HEK293 (cell line): ENCODE data around the gene MCOLN1.

Source experiments
- BCL11B ChIP-seq: fragments of 450-650 bp; formaldehyde crosslinking; IDR thresholded peaks from 2 replicates; pipeline ENCODE4 v1.5.1; 2016; ENCODE audit warnings: low read depth, missing biosample characterization, missing genetic modification characterization
- HOXC10 ChIP-seq: sonication (generic); formaldehyde crosslinking; IDR thresholded peaks from 2 replicates; pipeline ENCODE4 v1.8.1; 2023; ENCODE audit warnings: mild to moderate bottlenecking, missing genetic modification reagents
- MYNN ChIP-seq: fragments of 450-650 bp; formaldehyde crosslinking; IDR thresholded peaks from 2 replicates; pipeline ENCODE4 v1.5.1; 2016; ENCODE audit warnings: missing biosample characterization, missing genetic modification characterization, borderline replicate concordance
- PRDM2 ChIP-seq: fragments of 450-650 bp; formaldehyde crosslinking; IDR thresholded peaks from 2 replicates; pipeline ENCODE4 v1.5.1; 2016; ENCODE audit warnings: missing biosample characterization, missing genetic modification characterization, borderline replicate concordance
- SCRT2 ChIP-seq: fragments of 450-650 bp; formaldehyde crosslinking; IDR thresholded peaks from 2 replicates; pipeline ENCODE4 v1.5.1; 2016; ENCODE audit warnings: missing biosample characterization, missing genetic modification characterization
- ZBTB10 ChIP-seq: fragments of 450-650 bp; formaldehyde crosslinking; IDR thresholded peaks from 2 replicates; pipeline ENCODE4 v1.5.1; 2016; ENCODE audit warnings: missing biosample characterization, missing genetic modification characterization
- ZBTB17 ChIP-seq: fragments of 450-650 bp; formaldehyde crosslinking; IDR thresholded peaks from 2 replicates; pipeline ENCODE4 v1.5.1; 2016; ENCODE audit warnings: missing biosample characterization, missing genetic modification characterization
- ZBTB26 ChIP-seq: fragments of 450-650 bp; formaldehyde crosslinking; optimal IDR thresholded peaks from 2 replicates; pipeline ENCODE3; 2016; ENCODE audit warnings: missing biosample characterization, mild to moderate bottlenecking, missing genetic modification characterization
- ZBTB8A ChIP-seq: fragments of 450-650 bp; formaldehyde crosslinking; IDR thresholded peaks from 2 replicates; pipeline ENCODE4 v1.5.1; 2016; ENCODE audit warnings: missing biosample characterization, missing genetic modification characterization
- ZNF114 ChIP-seq: fragments of 450-650 bp; formaldehyde crosslinking; IDR thresholded peaks from 2 replicates; pipeline ENCODE4 v1.5.0; 2017; ENCODE audit warnings: missing biosample characterization, missing genetic modification characterization
- ZNF133 ChIP-seq: fragments of 450-650 bp; formaldehyde crosslinking; IDR thresholded peaks from 2 replicates; pipeline ENCODE4 v1.5.1; 2016; ENCODE audit warnings: missing biosample characterization, missing genetic modification characterization
- ZNF2 ChIP-seq: fragments of 450-650 bp; formaldehyde crosslinking; IDR thresholded peaks from 2 replicates; pipeline ENCODE4 v1.5.1; 2016; ENCODE audit warnings: missing biosample characterization, missing genetic modification characterization
- ZNF266 ChIP-seq: fragments of 450-650 bp; formaldehyde crosslinking; IDR thresholded peaks from 2 replicates; pipeline ENCODE4 v1.5.1; 2016; ENCODE audit warnings: missing biosample characterization, missing genetic modification characterization, low read depth
- ZNF280D ChIP-seq: fragments of 450-650 bp; formaldehyde crosslinking; IDR thresholded peaks from 2 replicates; pipeline ENCODE4 v1.5.1; 2016; ENCODE audit warnings: missing biosample characterization, missing genetic modification characterization
- ZNF350 ChIP-seq: fragments of 450-650 bp; formaldehyde crosslinking; IDR thresholded peaks from 2 replicates; pipeline ENCODE4 v1.5.0; 2017; ENCODE audit warnings: missing biosample characterization, mild to moderate bottlenecking, missing genetic modification characterization
- ZNF362 ChIP-seq: fragments of 450-650 bp; formaldehyde crosslinking; IDR thresholded peaks from 2 replicates; pipeline ENCODE4 v1.5.1; 2016; ENCODE audit warnings: missing biosample characterization, missing genetic modification characterization
- ZNF404 ChIP-seq: fragments of 450-650 bp; formaldehyde crosslinking; IDR thresholded peaks from 2 replicates; pipeline ENCODE4 v1.5.1; 2017; ENCODE audit warnings: missing biosample characterization, missing genetic modification characterization
- ZNF529 ChIP-seq: fragments of 450-650 bp; formaldehyde crosslinking; IDR thresholded peaks from 2 replicates; pipeline ENCODE4 v1.5.1; 2017; ENCODE audit warnings: missing genetic modification characterization, missing biosample characterization; ENCODE audit not compliant: insufficient replicate concordance
- ZNF561 ChIP-seq: fragments of 450-650 bp; IDR thresholded peaks from 2 replicates; pipeline ENCODE4 v1.5.1; 2018; ENCODE audit warnings: missing biosample characterization, missing genetic modification characterization, borderline replicate concordance
- ZNF571 ChIP-seq: fragments of 450-650 bp; formaldehyde crosslinking; IDR thresholded peaks from 2 replicates; pipeline ENCODE4 v1.5.0; 2017; ENCODE audit warnings: missing biosample characterization, missing genetic modification characterization
- ZNF629 ChIP-seq: fragments of 450-650 bp; formaldehyde crosslinking; IDR thresholded peaks from 2 replicates; pipeline ENCODE4 v1.5.1; 2017; ENCODE audit warnings: missing biosample characterization, missing genetic modification characterization
- ZNF692 ChIP-seq: fragments of 450-650 bp; formaldehyde crosslinking; IDR thresholded peaks from 2 replicates; pipeline ENCODE4 v1.5.1; 2016; ENCODE audit warnings: missing biosample characterization, missing genetic modification characterization
- ZSCAN23 ChIP-seq: fragments of 450-650 bp; formaldehyde crosslinking; IDR thresholded peaks from 2 replicates; pipeline ENCODE4 v1.5.1; 2016; ENCODE audit warnings: missing biosample characterization, missing genetic modification characterization

The MCOLN1 gene

GRCh38 chr19:7488736-7489353 lies 33.6 kb upstream of the MCOLN1 start, which contains the start of gene PEX11G (continued):
- TF ChIP-seq ZBTB10 (tag by site-specific recombination) (no peak), ZNF350 (tag by site-specific recombination) (no peak), ZNF404 (tag by site-specific recombination) (no peak), ZNF529 (tag by site-specific recombination) (no peak), ZBTB17 (tag by site-specific recombination) (0 out of 2 replicates have a peak, but pooled peaks have one; percentile 31), ZNF629 (tag by site-specific recombination) (peak; percentile 99), ZBTB26 (tag by site-specific recombination) (peak; percentile 60), MYNN (no peak), ZNF133 (tag by site-specific recombination) (no peak), ZNF362 (tag by site-specific recombination) (no peak), ZNF280D (tag by site-specific recombination) (no peak), ZNF571 (no peak), ZNF561 (peak; percentile 34; the same call in 1 of the 2 replicates), SCRT2 (tag by site-specific recombination) (no peak; the same call in 1 of the 2 replicates), ZBTB8A (peak; percentile 48), ZNF114 (no peak), ZNF266 (tag by site-specific recombination) (no peak), ZSCAN23 (no peak), ZNF2 (tag by site-specific recombination) (no peak), PRDM2 (tag by site-specific recombination) (no peak), HOXC10 (no peak), BCL11B (0 out of 2 replicates have a peak, but pooled peaks have one; percentile 62), ZNF692 (peak; percentile 84)
